Lower leg skin (tissue), 3 donors: ENCODE results near the gene AKT2.

Experiments used
- POLR2A ChIP-seq, 2 donors: fragments of 450-650 bp; IDR thresholded peaks; one replicate each; pipeline ENCODE4 v1.6.1; 2016 to 2017; ENCODE audit warnings: antibody characterized with exemption in 2 of 2, mild to moderate bottlenecking in 1 of 2, moderate library complexity in 1 of 2
- TF ChIP-seq, protein P1 (sequence below), 3 donors: fragments of 450-650 bp; IDR thresholded peaks; one replicate each; pipeline ENCODE4 v1.5.1; 2016; ENCODE audit warnings: antibody characterized with exemption in 3 of 3, mild to moderate bottlenecking in 3 of 3, moderate library complexity in 2 of 3

- TF ChIP-seq, protein P1, sequence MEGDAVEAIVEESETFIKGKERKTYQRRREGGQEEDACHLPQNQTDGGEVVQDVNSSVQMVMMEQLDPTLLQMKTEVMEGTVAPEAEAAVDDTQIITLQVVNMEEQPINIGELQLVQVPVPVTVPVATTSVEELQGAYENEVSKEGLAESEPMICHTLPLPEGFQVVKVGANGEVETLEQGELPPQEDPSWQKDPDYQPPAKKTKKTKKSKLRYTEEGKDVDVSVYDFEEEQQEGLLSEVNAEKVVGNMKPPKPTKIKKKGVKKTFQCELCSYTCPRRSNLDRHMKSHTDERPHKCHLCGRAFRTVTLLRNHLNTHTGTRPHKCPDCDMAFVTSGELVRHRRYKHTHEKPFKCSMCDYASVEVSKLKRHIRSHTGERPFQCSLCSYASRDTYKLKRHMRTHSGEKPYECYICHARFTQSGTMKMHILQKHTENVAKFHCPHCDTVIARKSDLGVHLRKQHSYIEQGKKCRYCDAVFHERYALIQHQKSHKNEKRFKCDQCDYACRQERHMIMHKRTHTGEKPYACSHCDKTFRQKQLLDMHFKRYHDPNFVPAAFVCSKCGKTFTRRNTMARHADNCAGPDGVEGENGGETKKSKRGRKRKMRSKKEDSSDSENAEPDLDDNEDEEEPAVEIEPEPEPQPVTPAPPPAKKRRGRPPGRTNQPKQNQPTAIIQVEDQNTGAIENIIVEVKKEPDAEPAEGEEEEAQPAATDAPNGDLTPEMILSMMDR (IDR thresholded peaks at IDR 0.05) = no peak
- no peak for TF ChIP-seq POLR2A (IDR thresholded peaks at IDR 0.05)
These were observed 1.5 kb downstream of the AKT2 start for GRCh38 chr19:40283414-40284250.
